Activated CD4-positive, alpha-beta memory T cell treated with anti-CD3 and anti-CD28 coated beads for 36 hours (primary cell): ENCODE data around the gene MYOF. TPM values are rescaled to one million over a fixed set of nuclear protein-coding genes. Genes with fewer than 3 reads are reported as not detected.
A peak's percentile ranks its signal among the peaks of the same experiment; 100 is the strongest.

Experiments
- CTCF ChIA-PET: fragments of 350-600 bp; sonication (Branson Sonifier 250); formaldehyde crosslinking; loops from one replicate; lab custom pipeline; 2021; ENCODE audit warnings: antibody characterized with exemption, inconsistent platforms; lab: Charles Lee
- POLR2A ChIA-PET: fragments of 350-600 bp; sonication (Branson Sonifier 250); formaldehyde crosslinking; loops from one replicate; lab custom pipeline; 2021; ENCODE audit warnings: antibody characterized with exemption; lab: Charles Lee
- DNase-seq: peaks from one replicate; pipeline ENCODE4 v3.0.0-alpha.2; 2020
- H3K27ac Mint-ChIP-seq: one replicate; pipeline ENCODE4 v1.8.0; 2021; ENCODE audit warnings: mixed read lengths
- H3K27me3 Mint-ChIP-seq: one replicate; pipeline ENCODE4 v1.8.0; 2021; ENCODE audit warnings: mixed read lengths
- H3K36me3 Mint-ChIP-seq: one replicate; pipeline ENCODE4 v1.8.0; 2021; ENCODE audit warnings: mixed read lengths
- H3K4me1 Mint-ChIP-seq: one replicate; pipeline ENCODE4 v1.8.0; 2021; ENCODE audit warnings: low read depth, mixed read lengths
- H3K4me3 Mint-ChIP-seq: one replicate; pipeline ENCODE4 v1.8.0; 2021; ENCODE audit warnings: mild to moderate bottlenecking, mixed read lengths
- H3K9me3 Mint-ChIP-seq: one replicate; pipeline ENCODE4 v1.8.0; 2021; ENCODE audit warnings: mixed read lengths
- intact Hi-C: fragments of 100-400 bp; cut with micrococcal nuclease; formaldehyde crosslinking; loops from one replicate; pipeline ENCODE4 v1.15.1; 2023
- total RNA-seq, 2 experiments: library from RNA; stranded (reverse); gene quantifications; one replicate each; pipeline ENCODE4 v1.2.3, GENCODE V29; 2021

Gene MYOF
- total RNA-seq, 2 experiments from 2014 or later = 49.3 to 49.7 TPM

DNA sequence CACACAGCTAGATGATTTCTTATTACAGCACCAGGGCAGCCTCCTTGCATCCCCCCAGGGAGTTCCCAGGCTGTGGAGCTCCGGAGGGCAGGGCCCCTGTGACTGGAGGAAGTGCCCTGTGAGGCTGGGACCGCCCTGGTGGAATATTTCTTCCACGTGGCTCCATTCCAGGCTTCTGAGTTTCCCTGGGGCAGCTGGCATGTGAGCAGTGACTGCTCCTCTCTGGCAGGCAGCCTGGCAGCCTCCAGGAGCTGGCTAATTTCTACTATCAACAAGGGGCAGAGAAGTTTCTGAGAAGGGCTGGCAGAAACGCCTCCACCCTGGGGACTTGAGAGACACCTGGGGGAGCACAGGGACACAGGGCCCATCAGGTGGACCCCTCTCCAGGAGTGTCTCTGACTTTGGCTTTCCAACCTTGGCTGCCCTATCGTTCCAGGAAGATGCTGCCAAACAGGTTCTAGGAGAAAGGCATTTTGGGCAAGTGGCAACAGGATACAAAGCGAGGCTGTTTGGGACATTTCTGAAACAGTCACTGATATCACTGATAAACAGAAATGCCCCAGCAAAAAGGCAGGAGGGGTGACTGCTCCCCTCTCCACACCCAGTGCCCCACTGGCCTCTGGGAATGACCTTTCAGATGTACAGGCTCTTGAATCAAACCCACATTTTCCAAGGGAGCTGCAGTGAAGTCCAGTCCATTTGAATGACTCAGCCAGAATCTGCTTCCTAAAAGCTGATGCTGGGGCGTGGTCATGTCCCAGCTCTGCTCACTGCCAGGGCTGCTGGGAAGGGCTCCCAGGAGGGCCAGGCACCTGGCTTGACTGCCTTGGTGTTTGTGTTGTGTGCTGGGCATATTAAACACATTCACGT is 16.1 kb downstream of the MYOF start:
- DNase-seq = no peak
- H3K9me3 Mint-ChIP-seq = peaks cover 2% of the 10 kb centered on the region
- H3K27me3 Mint-ChIP-seq = no peaks in the 10 kb centered on the region
- peaks cover 42% of the 10 kb centered on the region for H3K4me1 Mint-ChIP-seq
- intact Hi-C loops = no loop called here
- POLR2A ChIA-PET = no interaction called here
- H3K4me3 Mint-ChIP-seq = no peak overlapping the region
- no peak overlapping the region for H3K27ac Mint-ChIP-seq
- CTCF ChIA-PET = interaction anchor here (1.1 to 5.3 kb wide), 2 partner anchors 15 to 88 kb away, joined by 3 to 65 read pairs; no protein-coding TSS in a partner anchor
- H3K36me3 Mint-ChIP-seq = peaks cover 12% of the 10 kb centered on the region

DNA sequence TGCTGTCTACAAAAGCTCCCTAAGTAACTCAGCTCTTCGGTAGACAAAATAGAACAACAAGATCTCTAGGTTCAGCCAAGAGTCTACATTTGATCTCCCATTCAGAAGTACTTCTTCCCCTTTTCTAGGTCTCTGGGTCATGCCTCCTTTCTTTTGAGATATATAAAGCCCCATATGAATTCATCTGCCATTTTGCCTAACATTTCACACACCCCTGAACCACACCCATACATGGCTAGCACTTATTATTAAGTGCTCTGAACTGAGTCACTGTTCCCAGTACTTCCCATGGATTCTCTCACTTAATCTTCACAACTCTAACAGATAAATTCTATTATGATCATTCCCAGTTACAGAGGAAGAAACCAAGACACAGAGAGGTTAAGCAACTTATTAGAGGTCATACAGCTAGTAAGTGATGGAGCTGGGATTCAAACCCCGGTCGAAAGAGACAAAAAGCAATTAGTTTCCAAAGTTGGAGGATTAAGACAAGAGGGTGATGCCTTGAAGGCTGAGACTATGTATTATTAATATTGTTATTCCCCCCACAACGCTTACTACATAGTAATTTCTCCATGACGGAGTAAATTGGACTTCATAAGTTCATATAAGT is 17.3 kb downstream of the MYOF start:
- H3K9me3 Mint-ChIP-seq = no peaks in the 10 kb centered on the region
- no peaks in the 10 kb centered on the region for H3K27me3 Mint-ChIP-seq
- no peak overlapping the region for H3K27ac Mint-ChIP-seq
- ChIA-PET CTCF (interaction anchor here (4.1 to 5.3 kb wide), 2 partner anchors 18 to 87 kb away, joined by 38 to 65 read pairs; partner anchors contain the start of gene MYOF), POLR2A (no interaction called here)
- peaks cover 11% of the 10 kb centered on the region for H3K36me3 Mint-ChIP-seq
- peaks cover 38% of the 10 kb centered on the region for H3K4me1 Mint-ChIP-seq
- no peak for DNase-seq
- intact Hi-C loops = no loop called here
- no peak overlapping the region for H3K4me3 Mint-ChIP-seq

DNA sequence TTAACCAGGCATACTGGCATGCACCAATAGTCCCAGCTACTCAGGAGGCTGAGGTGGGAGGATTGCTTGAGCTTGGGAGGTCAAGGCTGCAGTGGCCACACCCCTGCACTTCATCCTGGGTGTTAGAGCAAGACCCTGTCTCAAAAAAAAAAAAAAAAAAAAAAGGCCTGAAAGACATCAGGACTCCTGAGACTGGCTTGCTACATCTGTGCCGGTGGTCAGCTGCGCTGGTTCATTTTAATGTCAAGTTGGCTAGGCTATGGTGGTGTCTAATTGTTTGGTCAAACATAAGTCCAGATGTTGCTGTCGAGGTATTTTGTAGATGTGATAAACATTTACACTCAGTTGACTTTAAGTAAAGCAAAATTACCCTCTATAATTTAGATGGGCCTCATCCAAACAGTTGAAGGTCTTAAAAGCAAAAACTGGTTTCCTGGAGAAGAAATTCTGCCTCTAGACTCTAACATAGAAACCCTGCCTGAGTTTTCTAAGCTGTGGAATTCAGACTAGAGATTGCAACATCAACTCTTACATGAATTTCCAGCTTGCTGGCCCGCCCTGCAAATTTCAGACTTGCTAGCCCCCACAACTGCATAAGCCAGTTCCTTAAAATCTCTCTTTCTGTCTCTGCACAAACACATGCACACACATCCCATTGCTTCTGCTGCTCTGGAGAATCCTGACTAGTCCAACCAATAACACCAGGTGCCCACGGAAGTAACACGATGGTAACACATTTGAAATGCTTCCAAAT is 18.2 kb downstream of the MYOF start:
- DNase-seq = no peak
- ChIA-PET CTCF (interaction anchor here (1.2 to 5.3 kb wide), 3 partner anchors 19 to 86 kb away, joined by 5 to 65 read pairs (median 38); partner anchors contain the start of gene MYOF), POLR2A (interaction anchor here (2.3 kb wide), 1 partner anchor 84 kb away, joined by 17 read pairs; no protein-coding TSS in a partner anchor)
- no peak overlapping the region for H3K4me3 Mint-ChIP-seq
- H3K4me1 Mint-ChIP-seq = peaks cover 41% of the 10 kb centered on the region
- H3K9me3 Mint-ChIP-seq = no peaks in the 10 kb centered on the region
- intact Hi-C loops = loop anchor here (1.0 kb wide), 3 partner anchors 18 to 85 kb away; partner anchors contain the start of gene MYOF
- H3K27me3 Mint-ChIP-seq = no peaks in the 10 kb centered on the region
- H3K27ac Mint-ChIP-seq = peak overlapping the region; percentile 26
- peaks cover 13% of the 10 kb centered on the region for H3K36me3 Mint-ChIP-seq

DNA sequence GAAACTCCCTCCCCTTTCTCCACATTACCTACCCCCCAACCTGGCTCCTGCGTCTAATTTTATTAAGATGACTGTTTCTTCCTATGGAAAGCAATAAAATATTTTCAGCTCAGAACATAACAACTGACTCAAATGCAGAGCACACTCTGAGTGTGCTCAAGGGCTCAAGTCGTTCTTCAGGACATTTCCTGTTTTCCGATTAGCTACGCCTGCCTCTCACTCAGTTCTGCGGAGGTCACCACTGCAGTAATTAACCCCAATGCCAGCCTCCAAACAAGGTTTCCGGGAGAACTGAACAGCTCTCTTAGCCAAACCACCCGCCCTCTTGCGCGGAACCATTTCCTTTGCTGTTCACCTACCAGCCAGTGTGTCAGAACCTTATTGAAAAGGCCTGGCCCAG is 19.3 kb downstream of the MYOF start:
- peaks cover 8% of the 10 kb centered on the region for H3K36me3 Mint-ChIP-seq
- H3K4me1 Mint-ChIP-seq = peaks cover 35% of the 10 kb centered on the region
- peak; percentile 79 for DNase-seq
- ChIA-PET CTCF (interaction anchor here (0.6 to 5.3 kb wide), 7 partner anchors 8 to 168 kb away, joined by 3 to 65 read pairs (median 5); partner anchors contain the start of gene MYOF), POLR2A (interaction anchor here (0.8 to 2.7 kb wide), 3 partner anchors 20 to 240 kb away, joined by 3 to 24 read pairs (median 17); partner anchors contain the start of genes FRA10AC1 and MYOF)
- no peaks in the 10 kb centered on the region for H3K9me3 Mint-ChIP-seq
- peak overlapping the region; percentile 86 for H3K27ac Mint-ChIP-seq
- intact Hi-C loops = loop anchor here (1.0 kb wide), 3 partner anchors 19 to 84 kb away; partner anchors contain the start of gene MYOF
- no peak overlapping the region for H3K4me3 Mint-ChIP-seq
- H3K27me3 Mint-ChIP-seq = no peaks in the 10 kb centered on the region

DNA sequence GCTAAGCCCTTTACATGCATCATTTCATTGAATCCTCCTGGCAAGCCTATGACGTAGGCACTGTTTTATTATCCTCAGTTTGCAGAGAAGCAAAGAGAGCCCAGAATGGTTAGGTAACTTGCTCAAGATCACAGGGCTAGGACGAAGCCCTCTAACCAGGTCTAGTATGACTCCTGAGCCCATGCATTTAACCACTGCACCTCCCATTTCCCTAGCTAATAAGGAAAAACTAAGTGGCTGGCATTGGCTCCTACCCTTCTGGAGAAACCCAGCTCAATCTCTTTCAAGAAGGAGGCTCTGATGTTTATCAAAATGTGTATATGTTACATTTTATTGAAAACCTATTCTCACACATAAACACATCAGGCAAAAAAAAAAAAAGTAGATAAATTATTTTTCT is 19.8 kb downstream of the MYOF start:
- ChIA-PET POLR2A (interaction anchor here (1.3 to 2.7 kb wide), 3 partner anchors 20 to 82 kb away, joined by 6 to 24 read pairs (median 17); partner anchors contain the start of gene MYOF), CTCF (interaction anchor here (0.6 to 5.3 kb wide), 6 partner anchors 9 to 91 kb away, joined by 3 to 65 read pairs (median 5); partner anchors contain the start of gene MYOF)
- intact Hi-C loops = no loop called here
- peaks cover 6% of the 10 kb centered on the region for H3K36me3 Mint-ChIP-seq
- H3K4me1 Mint-ChIP-seq = peaks cover 35% of the 10 kb centered on the region
- no peaks in the 10 kb centered on the region for H3K27me3 Mint-ChIP-seq
- no peak overlapping the region for H3K4me3 Mint-ChIP-seq
- peak overlapping the region; percentile 86 for H3K27ac Mint-ChIP-seq
- DNase-seq = no peak
- H3K9me3 Mint-ChIP-seq = no peaks in the 10 kb centered on the region

DNA sequence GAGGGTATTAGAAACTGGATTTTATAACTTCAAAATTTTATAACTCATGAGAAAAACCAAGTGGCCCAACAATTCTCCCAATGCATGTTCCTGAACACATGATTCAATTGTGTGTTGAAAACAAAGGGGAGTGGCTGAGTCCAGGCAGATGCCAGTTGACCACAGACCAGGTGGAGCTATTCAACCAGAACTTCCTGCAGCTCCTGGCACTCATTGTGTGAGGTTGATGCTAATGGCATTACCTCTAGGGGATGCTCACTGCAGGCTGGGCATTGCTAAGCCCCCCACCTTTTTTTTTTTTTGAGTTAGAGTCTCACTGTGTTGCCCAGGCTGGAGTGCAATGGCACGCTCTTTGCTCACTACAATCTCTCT is 20.3 kb downstream of the MYOF start:
- Mint-ChIP-seq H3K9me3 (no peaks in the 10 kb centered on the region), H3K4me1 (peaks cover 35% of the 10 kb centered on the region), H3K27ac (peak overlapping the region; percentile 86), H3K27me3 (no peaks in the 10 kb centered on the region), H3K4me3 (no peak overlapping the region), H3K36me3 (peaks cover 6% of the 10 kb centered on the region)
- intact Hi-C loops = no loop called here
- CTCF ChIA-PET = interaction anchor here (1.0 to 5.3 kb wide), 4 partner anchors 9 to 84 kb away, joined by 3 to 65 read pairs (median 22); partner anchors contain the start of gene MYOF
- POLR2A ChIA-PET = interaction anchor here (1.3 to 2.7 kb wide), 2 partner anchors 21 to 82 kb away, joined by 6 to 24 read pairs; partner anchors contain the start of gene MYOF
- no peak for DNase-seq

DNA sequence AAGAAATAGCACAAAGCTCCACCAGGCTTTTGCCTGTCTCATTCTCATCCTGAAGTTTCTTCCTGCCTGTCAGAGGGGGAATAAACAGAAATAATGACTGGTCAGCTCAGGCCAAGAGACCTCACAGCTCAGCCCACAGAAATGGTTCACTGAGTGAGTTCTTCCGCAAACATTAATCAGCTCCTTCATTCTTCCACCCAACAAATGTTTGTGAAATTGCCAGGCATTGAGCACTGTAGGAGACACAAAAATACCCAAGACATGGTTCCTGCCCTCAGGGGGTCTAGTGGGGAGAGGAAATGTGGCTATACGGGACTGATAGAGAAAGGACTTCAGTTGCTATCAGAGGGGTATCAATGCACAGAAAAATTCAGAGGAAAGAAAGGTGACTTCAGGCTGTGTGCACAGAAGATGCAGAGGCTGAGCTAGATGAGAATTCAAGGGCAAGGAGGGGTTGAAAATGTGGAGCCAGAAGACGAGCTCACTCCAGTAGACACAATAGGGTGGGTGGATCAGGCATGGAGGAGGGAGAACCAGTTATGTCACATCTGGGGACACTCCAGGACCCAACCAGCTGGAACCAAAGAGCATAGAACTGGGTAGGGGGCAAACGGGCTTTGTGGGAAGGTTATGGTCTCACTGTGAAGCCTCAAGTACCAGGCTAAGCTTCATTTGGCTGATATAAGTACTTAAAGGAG is 20.9 kb downstream of the MYOF start:
- peaks cover 11% of the 10 kb centered on the region for H3K36me3 Mint-ChIP-seq
- no peak overlapping the region for H3K4me3 Mint-ChIP-seq
- H3K4me1 Mint-ChIP-seq = peaks cover 35% of the 10 kb centered on the region
- peak overlapping the region; percentile 50 for H3K27ac Mint-ChIP-seq
- ChIA-PET POLR2A (interaction anchor here (1.3 to 2.7 kb wide), 2 partner anchors 21 to 81 kb away, joined by 6 to 24 read pairs; partner anchors contain the start of gene MYOF), CTCF (interaction anchor here (1.0 to 5.3 kb wide), 4 partner anchors 21 to 83 kb away, joined by 3 to 65 read pairs (median 20); partner anchors contain the start of gene MYOF)
- no peaks in the 10 kb centered on the region for H3K9me3 Mint-ChIP-seq
- H3K27me3 Mint-ChIP-seq = no peaks in the 10 kb centered on the region
- intact Hi-C loops = no loop called here
- DNase-seq = no peak

DNA sequence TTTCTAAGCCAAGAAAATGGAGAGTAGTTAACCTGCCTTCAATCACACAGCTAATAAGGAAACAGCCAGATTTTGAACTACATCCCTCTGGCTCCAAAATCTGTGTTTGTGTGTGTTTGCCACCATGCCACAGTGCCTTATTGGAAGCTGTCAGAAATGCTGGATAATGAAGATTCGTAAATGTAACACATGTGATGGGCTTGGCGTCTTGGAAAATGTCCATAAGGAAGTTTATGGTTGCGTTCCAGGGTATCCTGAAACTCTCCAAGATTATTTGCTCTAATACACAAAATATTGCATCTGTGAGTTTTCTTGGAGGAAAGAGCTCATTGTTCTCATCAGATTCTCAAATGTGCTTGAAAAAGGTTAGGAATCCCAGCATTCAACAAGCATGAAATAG is 22.7 kb downstream of the MYOF start:
- H3K27me3 Mint-ChIP-seq = no peaks in the 10 kb centered on the region
- H3K4me1 Mint-ChIP-seq = peaks cover 32% of the 10 kb centered on the region
- intact Hi-C loops = no loop called here
- DNase-seq = no peak
- ChIA-PET POLR2A (no interaction called here), CTCF (interaction anchor here (1.0 to 2.1 kb wide), 5 partner anchors 23 to 107 kb away, joined by 3 to 7 read pairs (median 4); partner anchors contain the start of gene MYOF)
- no peak overlapping the region for H3K27ac Mint-ChIP-seq
- H3K9me3 Mint-ChIP-seq = no peaks in the 10 kb centered on the region
- no peak overlapping the region for H3K4me3 Mint-ChIP-seq
- H3K36me3 Mint-ChIP-seq = peaks cover 15% of the 10 kb centered on the region

DNA sequence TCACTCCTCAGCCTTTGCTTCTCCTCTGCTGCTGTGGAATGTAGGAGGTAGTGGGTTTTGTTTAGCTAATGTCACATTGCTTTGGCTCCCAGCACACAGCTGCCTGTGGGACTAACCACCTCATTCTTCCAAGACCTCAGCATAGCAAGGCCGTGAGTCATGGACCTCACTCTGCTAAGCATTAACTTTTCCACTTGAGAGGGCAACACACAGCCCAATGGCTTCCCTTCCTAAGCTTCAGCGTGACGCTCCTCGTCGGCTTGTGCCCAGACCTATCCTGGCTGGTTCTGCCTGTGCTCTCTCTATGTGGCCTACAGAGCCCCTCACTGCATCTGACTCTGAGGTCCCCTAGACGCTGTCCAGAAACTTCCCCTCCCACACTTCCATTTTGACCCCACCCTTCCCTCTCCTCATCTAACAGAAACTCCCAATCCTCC is 23.3 kb downstream of the MYOF start:
- Mint-ChIP-seq H3K36me3 (peaks cover 15% of the 10 kb centered on the region), H3K27ac (peak overlapping the region; percentile 50), H3K9me3 (no peaks in the 10 kb centered on the region), H3K27me3 (no peaks in the 10 kb centered on the region), H3K4me3 (no peak overlapping the region), H3K4me1 (peaks cover 26% of the 10 kb centered on the region)
- CTCF ChIA-PET = interaction anchor here (1.0 to 2.1 kb wide), 4 partner anchors 23 to 106 kb away, joined by 4 to 7 read pairs (median 5); partner anchors contain the start of gene MYOF
- intact Hi-C loops = no loop called here
- DNase-seq = peak; percentile 36
- POLR2A ChIA-PET = no interaction called here

DNA sequence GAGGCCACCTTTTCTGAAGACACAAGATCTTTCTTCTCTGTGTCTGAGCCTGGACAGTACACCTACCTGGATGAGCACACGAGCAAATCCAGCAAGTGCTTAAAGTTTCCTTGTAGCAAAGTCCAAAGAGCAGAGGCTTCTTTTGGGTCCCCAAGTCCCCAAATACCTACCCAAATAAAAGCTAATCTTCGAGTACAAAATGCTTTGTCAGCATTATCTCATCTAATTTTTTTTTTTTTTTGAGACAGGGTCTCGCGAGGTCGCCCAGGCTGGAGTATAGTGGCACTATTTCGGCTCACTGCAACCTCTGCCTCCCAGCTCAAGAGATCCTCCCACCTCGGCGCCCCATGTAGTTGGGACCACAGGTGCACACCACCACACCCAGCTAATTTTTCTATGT is 24.6 kb downstream of the MYOF start:
- ChIA-PET CTCF (interaction anchor here (1.2 kb wide), 1 partner anchor 81 kb away, joined by 5 read pairs; no protein-coding TSS in a partner anchor), POLR2A (no interaction called here)
- Mint-ChIP-seq H3K27me3 (no peaks in the 10 kb centered on the region), H3K27ac (no peak overlapping the region), H3K4me3 (no peak overlapping the region), H3K36me3 (peaks cover 17% of the 10 kb centered on the region), H3K4me1 (peaks cover 22% of the 10 kb centered on the region), H3K9me3 (no peaks in the 10 kb centered on the region)
- intact Hi-C loops = no loop called here
- DNase-seq = no peak
